Upper lobe of right lung (tissue), 1 donor: ENCODE measurements around the gene VWC2. TPM values are rescaled to one million over a fixed set of nuclear protein-coding genes. Genes with fewer than 3 reads are reported as not detected.

Experiments used
- ATAC-seq: fragments of 200-7000 bp; cut with Tn5 transposase; one replicate; pipeline ENCODE4 v1.9.1; 2020; ENCODE audit warnings: mild to moderate bottlenecking, moderate library complexity
- DNase-seq: peaks from one replicate; pipeline ENCODE4 v3.0.0-alpha.2; 2020
- H3K27ac ChIP-seq: fragments of 200-600 bp; one replicate; pipeline ENCODE4 v1.8.0; 2022
- H3K27me3 ChIP-seq: fragments of 200-600 bp; one replicate; pipeline ENCODE4 v1.8.0; 2022; ENCODE audit warnings: mild to moderate bottlenecking
- H3K36me3 ChIP-seq: fragments of 200-600 bp; one replicate; pipeline ENCODE4 v1.8.0; 2022
- H3K4me1 ChIP-seq: fragments of 200-600 bp; one replicate; pipeline ENCODE4 v1.8.0; 2022
- H3K4me3 ChIP-seq: fragments of 200-600 bp; one replicate; pipeline ENCODE4 v1.8.0; 2022; ENCODE audit warnings: mild to moderate bottlenecking
- H3K9me3 ChIP-seq: fragments of 200-600 bp; one replicate; pipeline ENCODE4 v1.8.0; 2022
- CTCF ChIP-seq: fragments of 200-600 bp; IDR thresholded peaks from one replicate; pipeline ENCODE4 v1.8.0; 2022; ENCODE audit warnings: antibody characterized with exemption
- intact Hi-C: fragments of 100-400 bp; cut with DNase I; formaldehyde crosslinking; loops from one replicate; pipeline ENCODE4 v1.11.0; 2022
- total RNA-seq: library from RNA; stranded (reverse); fragmentation: NEBNext Ultra II Directional; extraction: Animal tissue kit (Norgen Biotek cat#: 25700); gene quantifications from one replicate; pipeline ENCODE4 v1.2.1, GENCODE V29; 2021
- donor health status: DM: no; HTN: yes; CAD: no; lungs with severe emphysema.

VWC2 gene
- total RNA-seq, 1 donor from 2014 or later, result 0.23 TPM

GRCh38 chr7:49927631-49928030, 154.2 kb downstream of the VWC2 start:
- no peak for DNase-seq
- Histone ChIP-seq H3K4me3 (no peak overlapping the region), H3K27ac (no peak overlapping the region), H3K9me3 (peaks cover 3% of the 10 kb centered on the region), H3K36me3 (no peaks in the 10 kb centered on the region), H3K4me1 (no peaks in the 10 kb centered on the region), H3K27me3 (no peaks in the 10 kb centered on the region)
- ATAC-seq, result no peak
- intact Hi-C loops, result no loop called here
- no peak for TF ChIP-seq CTCF

- Histone ChIP-seq H3K36me3 (no peaks in the 10 kb centered on the region), H3K4me1 (no peaks in the 10 kb centered on the region), H3K4me3 (no peak overlapping the region), H3K27ac (no peak overlapping the region), H3K9me3 (peaks cover 3% of the 10 kb centered on the region), H3K27me3 (no peaks in the 10 kb centered on the region)
- intact Hi-C loops, result no loop called here
- ATAC-seq, result no peak
- TF ChIP-seq CTCF, result no peak
- DNase-seq, result no peak
These were observed 155.3 kb downstream of the VWC2 start for GRCh38 chr7:49928787-49929186.

- no peaks in the 10 kb centered on the region for H3K36me3 ChIP-seq
- no peak for ATAC-seq
- no peaks in the 10 kb centered on the region for H3K4me1 ChIP-seq
- DNase-seq, result no peak
- no peaks in the 10 kb centered on the region for H3K27me3 ChIP-seq
- TF ChIP-seq CTCF, result no peak
- intact Hi-C loops, result no loop called here
- no peak overlapping the region for H3K4me3 ChIP-seq
- H3K9me3 ChIP-seq, result peaks cover 3% of the 10 kb centered on the region
- H3K27ac ChIP-seq, result no peak overlapping the region
These were observed 158.2 kb downstream of the VWC2 start for GRCh38 chr7:49931627-49932026.

- Histone ChIP-seq H3K36me3 (no peaks in the 10 kb centered on the region), H3K27me3 (no peaks in the 10 kb centered on the region), H3K4me1 (no peaks in the 10 kb centered on the region), H3K4me3 (no peak overlapping the region), H3K27ac (no peak overlapping the region), H3K9me3 (no peaks in the 10 kb centered on the region)
- ATAC-seq (no peak), DNase-seq (no peak)
- intact Hi-C loops, result no loop called here
- TF ChIP-seq CTCF, result no peak
These were observed 164.2 kb downstream of the VWC2 start for GRCh38 chr7:49937608-49938007.
